ENCODE results near the gene GRIK4. TPM values are rescaled to one million over a fixed set of nuclear protein-coding genes. Genes with fewer than 3 reads are reported as not detected.
"Not testable (repeated sequence)": the region's sequence is repeated elsewhere in the genome, so short reads cannot be mapped to it uniquely, and the experiment has no call there.

Gene GRIK4
- polyA plus RNA-seq, 2 donors, result 0.09 to 0.12 TPM

DNA sequence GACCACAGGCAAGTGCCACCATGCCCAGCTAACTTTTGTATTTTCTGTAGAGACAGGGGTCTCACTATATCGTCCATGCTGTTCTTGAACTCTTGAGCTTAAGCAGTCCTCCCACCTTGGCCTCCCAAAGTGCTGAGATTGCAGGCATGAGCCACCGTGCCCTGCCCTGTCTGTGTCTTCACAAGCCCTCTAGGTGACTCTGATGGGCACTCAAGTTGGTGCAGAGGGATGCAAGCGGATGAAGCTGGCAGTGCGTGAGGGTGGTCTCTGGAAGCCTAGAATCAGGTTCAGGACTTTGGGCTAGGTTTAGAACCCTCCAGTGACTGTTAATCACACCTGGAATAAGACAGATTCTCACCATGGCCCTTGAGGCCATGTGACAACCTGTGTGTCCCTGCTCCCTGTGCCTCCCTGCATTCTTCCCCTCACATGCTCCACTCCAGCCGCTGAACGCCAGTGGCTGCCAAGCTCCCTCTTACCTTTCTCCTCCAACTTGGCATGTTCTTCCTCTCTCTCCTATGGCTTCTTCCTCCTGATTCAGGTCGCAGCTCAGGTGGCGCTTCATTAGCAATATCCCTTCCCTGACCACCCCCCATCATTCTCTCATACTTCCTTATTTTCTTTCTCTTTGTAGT, 270.1 kb downstream of the GRIK4 start:
- Histone ChIP-seq H3K27me3 (ENCODE audit: control insufficient read depth in 1 of 2, insufficient read depth in 2 of 2, low read length in 2 of 2) (no peaks in the 10 kb centered on the region), H3K4me1 (ENCODE audit: control insufficient read depth in 2 of 2, insufficient read depth in 2 of 2, low read length in 1 of 2) (no peaks in the 10 kb centered on the region), H3K36me3 (ENCODE audit: control insufficient read depth in 2 of 2, insufficient read depth in 2 of 2, low read length in 1 of 2) (no peaks in the 10 kb centered on the region), H3K4me3 (ENCODE audit: low read depth in 1 of 2, low read length in 2 of 2) (no peak overlapping the region), H3K9me3 (ENCODE audit: control insufficient read depth in 2 of 2, insufficient read depth in 1 of 2, low read depth in 1 of 2, low read length in 1 of 2) (no peaks in the 10 kb centered on the region), H3K27ac (ENCODE audit: low read depth in 2 of 2, low read length in 1 of 2) (no peak overlapping the region)
- WGBS, 2 donors, result 86 to 91% methylated on average over 8 of the region's 8 CpGs

DNA sequence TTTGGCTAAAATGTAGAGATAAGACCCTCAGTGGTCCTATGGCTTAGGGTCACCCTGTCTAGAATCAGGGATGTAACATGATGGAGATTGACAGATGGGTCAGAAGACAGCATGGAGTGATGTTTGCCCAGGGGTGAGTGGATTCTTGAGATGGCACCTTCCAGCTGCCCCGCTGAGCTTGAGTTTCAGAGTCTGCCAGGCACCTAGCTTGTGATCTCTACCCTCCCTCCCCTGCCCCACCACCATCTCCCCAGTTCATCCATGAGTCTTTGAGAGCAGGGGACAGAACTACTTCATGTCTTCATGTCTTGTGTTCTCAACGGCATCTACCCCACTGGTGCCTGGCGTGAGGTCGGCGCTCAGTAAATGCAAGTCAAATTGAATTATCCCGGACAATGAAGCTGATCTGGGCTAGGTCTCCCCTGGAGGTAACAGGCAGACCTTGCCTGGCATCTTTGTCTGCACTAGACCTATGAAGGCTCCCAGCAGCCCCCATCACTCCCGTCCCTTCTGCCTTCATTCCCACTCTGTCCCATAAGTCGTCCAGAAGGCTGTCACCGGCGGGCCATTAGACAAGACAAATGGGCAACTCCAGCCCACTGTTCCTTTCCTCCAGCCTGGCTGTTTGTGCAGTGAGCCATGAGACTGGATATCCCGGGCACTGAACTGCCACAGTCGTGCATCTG, 273.2 kb downstream of the GRIK4 start:
- Histone ChIP-seq H3K27me3 (ENCODE audit: control insufficient read depth in 1 of 2, insufficient read depth in 2 of 2, low read length in 2 of 2) (no peaks in the 10 kb centered on the region), H3K9me3 (ENCODE audit: control insufficient read depth in 2 of 2, insufficient read depth in 1 of 2, low read depth in 1 of 2, low read length in 1 of 2) (no peaks in the 10 kb centered on the region), H3K4me1 (ENCODE audit: control insufficient read depth in 2 of 2, insufficient read depth in 2 of 2, low read length in 1 of 2) (no peaks in the 10 kb centered on the region), H3K27ac (ENCODE audit: low read depth in 2 of 2, low read length in 1 of 2) (no peak overlapping the region), H3K4me3 (ENCODE audit: low read depth in 1 of 2, low read length in 2 of 2) (no peak overlapping the region), H3K36me3 (ENCODE audit: control insufficient read depth in 2 of 2, insufficient read depth in 2 of 2, low read length in 1 of 2) (no peaks in the 10 kb centered on the region)
- 78 to 83% methylated on average over 12 of the region's 12 CpGs for WGBS, 2 donors

DNA sequence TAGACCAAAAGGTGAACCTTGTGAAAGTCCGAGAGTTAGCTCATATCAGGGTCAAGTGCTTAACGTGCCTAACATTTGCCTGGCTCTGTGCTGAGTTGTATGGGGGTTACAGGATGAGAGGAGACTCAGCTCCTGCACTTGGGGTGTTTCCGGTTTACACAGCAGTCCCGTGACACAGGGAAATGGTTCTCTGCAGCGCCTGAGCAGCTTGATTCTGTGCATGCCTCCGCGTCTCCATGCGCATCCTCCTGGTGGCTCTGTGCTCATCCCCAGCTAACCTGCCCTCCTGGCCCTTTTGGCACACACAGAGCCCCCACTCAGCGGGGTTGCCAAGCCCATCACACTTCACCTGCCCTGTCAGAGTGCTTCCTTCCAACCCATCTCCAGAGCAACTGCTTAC, 274.0 kb downstream of the GRIK4 start:
- no peaks in the 10 kb centered on the region for H3K4me1 ChIP-seq (ENCODE audit: control insufficient read depth in 2 of 2, insufficient read depth in 2 of 2, low read length in 1 of 2)
- H3K27ac ChIP-seq (ENCODE audit: low read depth in 2 of 2, low read length in 1 of 2), result no peak overlapping the region
- H3K4me3 ChIP-seq (ENCODE audit: low read depth in 1 of 2, low read length in 2 of 2), result no peak overlapping the region
- H3K9me3 ChIP-seq (ENCODE audit: control insufficient read depth in 2 of 2, insufficient read depth in 1 of 2, low read depth in 1 of 2, low read length in 1 of 2), result no peaks in the 10 kb centered on the region
- H3K36me3 ChIP-seq (ENCODE audit: control insufficient read depth in 2 of 2, insufficient read depth in 2 of 2, low read length in 1 of 2), result no peaks in the 10 kb centered on the region
- H3K27me3 ChIP-seq (ENCODE audit: control insufficient read depth in 1 of 2, insufficient read depth in 2 of 2, low read length in 2 of 2), result peaks cover 0 to 2% of the 10 kb centered on the region in 2 donors
- WGBS, 2 donors, result 87% methylated on average over 9 of the region's 9 CpGs

DNA sequence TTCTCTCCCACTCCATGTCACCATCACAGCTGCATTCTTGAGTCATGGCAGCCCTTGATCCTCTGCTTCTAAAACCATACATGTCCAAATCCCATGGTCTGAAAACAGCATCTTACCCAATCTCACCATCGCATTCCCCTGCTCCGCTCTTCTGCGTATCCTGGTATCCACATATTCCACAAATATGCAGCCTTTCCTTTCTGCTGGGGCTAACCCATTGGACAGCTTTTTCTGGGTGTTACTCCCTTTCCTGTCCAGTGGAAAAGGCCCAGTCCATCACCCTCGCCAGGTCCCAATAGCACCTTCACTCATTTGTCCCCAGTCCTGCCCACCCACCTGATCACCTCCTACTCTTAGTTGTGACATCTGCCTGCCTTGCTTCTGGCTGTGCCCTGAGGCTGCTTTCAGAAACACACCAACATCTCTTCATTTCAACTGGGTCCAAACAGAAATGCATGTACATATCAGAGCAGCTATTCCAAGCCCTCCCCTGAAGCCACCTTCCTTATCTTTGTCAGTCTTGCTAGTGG, 274.7 kb downstream of the GRIK4 start:
- Histone ChIP-seq H3K36me3 (ENCODE audit: control insufficient read depth in 2 of 2, insufficient read depth in 2 of 2, low read length in 1 of 2) (no peaks in the 10 kb centered on the region), H3K4me1 (ENCODE audit: control insufficient read depth in 2 of 2, insufficient read depth in 2 of 2, low read length in 1 of 2) (no peaks in the 10 kb centered on the region), H3K27me3 (ENCODE audit: control insufficient read depth in 1 of 2, insufficient read depth in 2 of 2, low read length in 2 of 2) (peaks cover 0 to 2% of the 10 kb centered on the region in 2 donors), H3K9me3 (ENCODE audit: control insufficient read depth in 2 of 2, insufficient read depth in 1 of 2, low read depth in 1 of 2, low read length in 1 of 2) (no peaks in the 10 kb centered on the region), H3K4me3 (ENCODE audit: low read depth in 1 of 2, low read length in 2 of 2) (no peak overlapping the region), H3K27ac (ENCODE audit: low read depth in 2 of 2, low read length in 1 of 2) (no peak overlapping the region)
- 92 to 96% methylated on average over 4 of the region's 4 CpGs for WGBS, 2 donors

DNA sequence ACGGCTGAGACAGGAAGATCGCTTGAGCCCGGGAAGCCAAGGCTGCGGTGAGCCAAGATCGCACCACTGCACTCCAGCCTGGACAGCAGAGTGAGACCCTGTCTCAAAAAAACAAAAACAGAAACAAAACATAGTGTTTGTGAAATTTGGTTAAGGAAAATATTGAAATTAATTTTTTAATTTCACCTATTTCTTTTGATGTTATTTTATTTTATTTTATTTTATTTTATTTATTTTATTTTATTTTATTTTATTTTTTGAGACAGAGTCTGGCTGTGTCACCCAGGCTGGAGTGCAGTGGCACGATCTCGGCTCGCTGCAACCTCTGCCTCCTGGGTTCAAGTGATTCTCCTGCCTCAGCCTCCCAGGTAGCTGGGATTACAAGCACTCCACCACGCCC, 275.7 kb downstream of the GRIK4 start:
- not testable (repeated sequence) for H3K27ac ChIP-seq (ENCODE audit: low read depth in 2 of 2, low read length in 1 of 2); H3K9me3 ChIP-seq (ENCODE audit: control insufficient read depth in 2 of 2, insufficient read depth in 1 of 2, low read depth in 1 of 2, low read length in 1 of 2); H3K36me3 ChIP-seq (ENCODE audit: control insufficient read depth in 2 of 2, insufficient read depth in 2 of 2, low read length in 1 of 2); H3K4me3 ChIP-seq (ENCODE audit: low read depth in 1 of 2, low read length in 2 of 2); H3K4me1 ChIP-seq (ENCODE audit: control insufficient read depth in 2 of 2, insufficient read depth in 2 of 2, low read length in 1 of 2); H3K27me3 ChIP-seq (ENCODE audit: control insufficient read depth in 1 of 2, insufficient read depth in 2 of 2, low read length in 2 of 2)
- WGBS, 2 donors, result 79 to 91% methylated on average over 9 of the region's 9 CpGs

DNA sequence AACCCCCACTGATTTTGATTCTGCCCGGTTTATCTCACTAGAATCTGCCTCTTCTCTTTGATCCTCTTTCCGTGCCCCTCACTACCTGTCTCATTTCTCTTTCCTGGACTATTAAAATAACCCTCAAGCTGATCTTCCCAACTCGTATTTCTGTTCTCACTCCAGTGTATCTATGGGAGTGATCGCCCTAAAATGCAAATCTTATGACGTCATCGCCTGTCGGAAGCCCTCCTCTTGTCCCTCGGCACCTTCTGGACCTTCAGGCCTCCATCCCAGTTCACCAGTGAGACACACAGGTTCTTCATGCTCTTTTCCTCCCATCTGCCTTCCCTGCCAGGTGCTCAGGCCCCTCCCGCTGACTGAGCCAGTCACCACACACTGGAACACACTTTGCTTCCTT, 277.8 kb downstream of the GRIK4 start:
- no peak overlapping the region for H3K4me3 ChIP-seq (ENCODE audit: low read depth in 1 of 2, low read length in 2 of 2)
- H3K9me3 ChIP-seq (ENCODE audit: control insufficient read depth in 2 of 2, insufficient read depth in 1 of 2, low read depth in 1 of 2, low read length in 1 of 2), result no peaks in the 10 kb centered on the region
- no peaks in the 10 kb centered on the region for H3K36me3 ChIP-seq (ENCODE audit: control insufficient read depth in 2 of 2, insufficient read depth in 2 of 2, low read length in 1 of 2)
- H3K27me3 ChIP-seq (ENCODE audit: control insufficient read depth in 1 of 2, insufficient read depth in 2 of 2, low read length in 2 of 2), result peaks cover 2 to 3% of the 10 kb centered on the region in 2 donors
- H3K4me1 ChIP-seq (ENCODE audit: control insufficient read depth in 2 of 2, insufficient read depth in 2 of 2, low read length in 1 of 2), result no peaks in the 10 kb centered on the region
- WGBS, 2 donors, result 79 to 82% methylated on average over 9 of the region's 9 CpGs
- no peak overlapping the region for H3K27ac ChIP-seq (ENCODE audit: low read depth in 2 of 2, low read length in 1 of 2)

DNA sequence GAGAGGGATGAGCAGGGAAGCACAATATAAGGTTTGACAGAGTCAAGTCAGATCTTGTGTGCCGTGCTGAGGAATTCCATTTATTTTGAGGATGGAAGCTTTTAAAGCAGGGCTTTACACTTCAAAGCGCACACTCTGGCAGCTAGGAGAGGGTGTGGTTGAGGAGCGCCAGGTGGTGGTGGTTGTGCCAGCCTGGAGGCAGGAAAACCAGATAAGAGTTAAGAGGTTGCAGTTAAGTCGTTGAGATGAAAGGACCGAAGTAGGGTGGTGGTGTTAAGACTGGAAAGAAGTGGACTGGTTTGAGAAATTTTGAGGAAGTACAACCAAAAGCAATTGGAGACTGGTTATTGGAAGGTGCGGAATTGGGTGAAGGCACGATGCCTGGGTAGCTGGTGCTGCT, 280.8 kb downstream of the GRIK4 start:
- no peak overlapping the region for H3K4me3 ChIP-seq (ENCODE audit: low read depth in 1 of 2, low read length in 2 of 2)
- WGBS, 2 donors, result 43 to 45% methylated on average over 7 of the region's 7 CpGs
- H3K4me1 ChIP-seq (ENCODE audit: control insufficient read depth in 2 of 2, insufficient read depth in 2 of 2, low read length in 1 of 2), result no peaks in the 10 kb centered on the region
- H3K36me3 ChIP-seq (ENCODE audit: control insufficient read depth in 2 of 2, insufficient read depth in 2 of 2, low read length in 1 of 2), result no peaks in the 10 kb centered on the region
- H3K27ac ChIP-seq (ENCODE audit: low read depth in 2 of 2, low read length in 1 of 2), result no peak overlapping the region
- H3K27me3 ChIP-seq (ENCODE audit: control insufficient read depth in 1 of 2, insufficient read depth in 2 of 2, low read length in 2 of 2), result peaks cover 2 to 3% of the 10 kb centered on the region in 2 donors
- no peaks in the 10 kb centered on the region for H3K9me3 ChIP-seq (ENCODE audit: control insufficient read depth in 2 of 2, insufficient read depth in 1 of 2, low read depth in 1 of 2, low read length in 1 of 2)

DNA sequence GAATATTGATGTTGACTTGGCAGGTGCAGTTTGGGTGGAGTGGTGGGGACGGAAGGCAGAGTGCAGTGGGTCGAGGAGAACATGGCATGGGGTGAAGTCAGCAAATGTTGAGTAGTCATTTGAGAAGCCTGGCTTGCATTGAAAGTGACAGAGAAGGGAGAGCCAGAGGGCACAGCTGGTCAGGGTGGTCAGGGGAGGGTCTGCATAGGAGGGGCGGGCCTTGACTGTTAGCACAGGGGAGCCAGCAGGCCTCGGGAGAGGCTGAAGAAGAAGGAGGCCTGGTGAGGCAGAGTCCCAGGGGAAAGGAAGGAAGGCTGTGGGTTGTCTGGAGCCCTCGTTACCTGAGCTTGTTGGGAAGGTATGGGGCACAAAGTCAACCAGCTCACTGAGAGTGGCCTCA, 281.6 kb downstream of the GRIK4 start:
- peaks cover 2 to 3% of the 10 kb centered on the region in 2 donors for H3K27me3 ChIP-seq (ENCODE audit: control insufficient read depth in 1 of 2, insufficient read depth in 2 of 2, low read length in 2 of 2)
- H3K4me1 ChIP-seq (ENCODE audit: control insufficient read depth in 2 of 2, insufficient read depth in 2 of 2, low read length in 1 of 2), result no peaks in the 10 kb centered on the region
- H3K9me3 ChIP-seq (ENCODE audit: control insufficient read depth in 2 of 2, insufficient read depth in 1 of 2, low read depth in 1 of 2, low read length in 1 of 2), result no peaks in the 10 kb centered on the region
- H3K4me3 ChIP-seq (ENCODE audit: low read depth in 1 of 2, low read length in 2 of 2), result no peak overlapping the region
- no peak overlapping the region for H3K27ac ChIP-seq (ENCODE audit: low read depth in 2 of 2, low read length in 1 of 2)
- H3K36me3 ChIP-seq (ENCODE audit: control insufficient read depth in 2 of 2, insufficient read depth in 2 of 2, low read length in 1 of 2), result no peaks in the 10 kb centered on the region
- 80 to 86% methylated on average over 5 of the region's 5 CpGs for WGBS, 2 donors

DNA sequence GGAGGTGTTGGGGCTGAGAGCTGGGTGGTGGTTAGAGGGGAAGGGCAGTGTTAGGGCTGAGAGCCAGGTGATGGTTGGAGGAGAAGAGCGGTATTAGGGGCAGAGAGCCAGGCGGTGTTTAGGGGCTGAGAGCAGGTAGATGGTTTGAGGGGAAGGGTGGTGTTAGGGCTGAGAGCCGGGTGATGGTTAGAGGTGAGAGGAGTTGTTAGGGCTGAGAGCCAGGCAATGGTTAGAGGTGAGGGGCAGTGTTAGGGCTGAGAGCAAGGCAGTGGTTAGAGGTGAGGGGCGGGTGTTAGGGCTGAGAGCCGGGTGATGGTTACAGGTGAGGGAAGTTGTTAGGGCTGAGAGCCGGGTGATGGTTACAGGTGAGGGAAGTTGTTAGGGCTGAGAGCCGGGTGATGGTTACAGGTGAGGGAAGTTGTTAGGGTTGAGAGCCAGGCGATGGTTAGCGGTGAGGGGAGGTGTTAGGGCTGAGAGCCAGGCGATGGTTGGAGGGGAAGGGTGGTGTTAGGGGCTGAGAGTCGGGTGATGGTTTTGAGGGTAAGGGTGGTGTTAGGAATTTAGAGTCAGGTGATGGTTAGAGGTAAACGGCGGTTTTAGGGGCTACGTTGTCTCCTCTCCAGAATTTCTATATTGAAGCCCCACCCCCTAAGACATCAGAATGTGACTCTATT, 282.4 kb downstream of the GRIK4 start:
- Histone ChIP-seq H3K9me3 (ENCODE audit: control insufficient read depth in 2 of 2, insufficient read depth in 1 of 2, low read depth in 1 of 2, low read length in 1 of 2) (no peaks in the 10 kb centered on the region), H3K36me3 (ENCODE audit: control insufficient read depth in 2 of 2, insufficient read depth in 2 of 2, low read length in 1 of 2) (no peaks in the 10 kb centered on the region), H3K4me1 (ENCODE audit: control insufficient read depth in 2 of 2, insufficient read depth in 2 of 2, low read length in 1 of 2) (no peaks in the 10 kb centered on the region), H3K27me3 (ENCODE audit: control insufficient read depth in 1 of 2, insufficient read depth in 2 of 2, low read length in 2 of 2) (peaks cover 2 to 3% of the 10 kb centered on the region in 2 donors), H3K4me3 (ENCODE audit: low read depth in 1 of 2, low read length in 2 of 2) (no peak overlapping the region), H3K27ac (ENCODE audit: low read depth in 2 of 2, low read length in 1 of 2) (no peak overlapping the region)
- WGBS, 2 donors, result 84 to 86% methylated on average over 14 of the region's 14 CpGs
